ENCODE results near the gene UBE3B. TPM values are rescaled to one million over a fixed set of nuclear protein-coding genes. Genes with fewer than 3 reads are reported as not detected.

Gene UBE3B
- polyA plus RNA-seq, 1 donor (not counting 4 experiments of a cell fraction or from before 2014, with no cell fraction given) = 27.1 TPM

GRCh38 chr12:109510196-109510595 is 32.8 kb downstream of the UBE3B start:
- FAIRE-seq (no peak), DNase-seq (ENCODE audit: low read depth, low spot score) (no peak)
- no peak overlapping the region for H3K4me2 ChIP-seq (ENCODE audit: control insufficient read depth, extremely low read depth, insufficient read depth, low read depth, low read length)
- H3K27ac ChIP-seq (ENCODE audit: control insufficient read depth, insufficient read depth, low read length) = no peak overlapping the region
- H3K9me3 ChIP-seq (ENCODE audit: control insufficient read depth, low read depth, low read length) = no peaks in the 10 kb centered on the region
- dilution Hi-C loops (cut with MboI; ENCODE audit: extremely low pct_ligation_motif_present, low sequenced_read_pairs) = no loop called here
- no peak overlapping the region for H2AFZ ChIP-seq (ENCODE audit: control insufficient read depth, low read length)
- H3K9me1 ChIP-seq (ENCODE audit: control insufficient read depth, extremely low read depth, insufficient read depth, low read length) = no peaks in the 10 kb centered on the region
- H3K79me2 ChIP-seq (ENCODE audit: control insufficient read depth, insufficient read depth, low read length) = no peaks in the 10 kb centered on the region
- no peaks in the 10 kb centered on the region for H3K4me1 ChIP-seq (ENCODE audit: control insufficient read depth, extremely low read depth, insufficient read depth, low read length)
- H3K9ac ChIP-seq (ENCODE audit: control insufficient read depth, extremely low read depth, insufficient read depth, low read length) = no peak overlapping the region
- H4K20me1 ChIP-seq (ENCODE audit: control insufficient read depth, extremely low read depth, insufficient read depth, low read length) = no peaks in the 10 kb centered on the region
- H3K4me3 ChIP-seq (ENCODE audit: control insufficient read depth in 2 of 3, extremely low read depth in 1 of 3, insufficient read depth in 2 of 3, low read depth in 1 of 3, low read length in 3 of 3) = no peak overlapping the region
- H3K36me3 ChIP-seq (ENCODE audit: control insufficient read depth in 2 of 2, extremely low read depth in 1 of 2, insufficient read depth in 2 of 2, low read length in 2 of 2) = peaks cover 28 to 32% of the 10 kb centered on the region in 2 experiments
- no peaks in the 10 kb centered on the region for H3K27me3 ChIP-seq (ENCODE audit: control insufficient read depth, extremely low read depth, insufficient read depth, low read length)
- no peak for TF ChIP-seq CTCF (optimal IDR thresholded peaks at IDR 0.05 in 1 of 3, IDR thresholded peaks at IDR 0.05 in 1 of 3, conservative IDR thresholded peaks at IDR 0.05 in 1 of 3; ENCODE audit: extremely low read depth in 1 of 3, insufficient read depth in 2 of 3, low read length in 3 of 3)
- no peak for TF ChIP-seq EZH2 (IDR thresholded peaks at IDR 0.05; ENCODE audit: low read length)

- H3K4me3 ChIP-seq (ENCODE audit: control insufficient read depth in 2 of 3, extremely low read depth in 1 of 3, insufficient read depth in 2 of 3, low read depth in 1 of 3, low read length in 3 of 3) = no peak overlapping the region
- H3K4me2 ChIP-seq (ENCODE audit: control insufficient read depth, extremely low read depth, insufficient read depth, low read depth, low read length) = no peak overlapping the region
- dilution Hi-C loops (cut with MboI; ENCODE audit: extremely low pct_ligation_motif_present, low sequenced_read_pairs) = no loop called here
- DNase-seq (ENCODE audit: low read depth, low spot score) (no peak), FAIRE-seq (no peak)
- no peak overlapping the region for H3K27ac ChIP-seq (ENCODE audit: control insufficient read depth, insufficient read depth, low read length)
- H3K79me2 ChIP-seq (ENCODE audit: control insufficient read depth, insufficient read depth, low read length) = no peaks in the 10 kb centered on the region
- no peaks in the 10 kb centered on the region for H3K9me1 ChIP-seq (ENCODE audit: control insufficient read depth, extremely low read depth, insufficient read depth, low read length)
- H3K4me1 ChIP-seq (ENCODE audit: control insufficient read depth, extremely low read depth, insufficient read depth, low read length) = no peaks in the 10 kb centered on the region
- H3K36me3 ChIP-seq (ENCODE audit: control insufficient read depth in 2 of 2, extremely low read depth in 1 of 2, insufficient read depth in 2 of 2, low read length in 2 of 2) = peaks cover 26 to 32% of the 10 kb centered on the region in 2 experiments
- H3K9me3 ChIP-seq (ENCODE audit: control insufficient read depth, low read depth, low read length) = no peaks in the 10 kb centered on the region
- H2AFZ ChIP-seq (ENCODE audit: control insufficient read depth, low read length) = no peak overlapping the region
- no peak overlapping the region for H3K9ac ChIP-seq (ENCODE audit: control insufficient read depth, extremely low read depth, insufficient read depth, low read length)
- no peaks in the 10 kb centered on the region for H3K27me3 ChIP-seq (ENCODE audit: control insufficient read depth, extremely low read depth, insufficient read depth, low read length)
- H4K20me1 ChIP-seq (ENCODE audit: control insufficient read depth, extremely low read depth, insufficient read depth, low read length) = no peaks in the 10 kb centered on the region
- TF ChIP-seq CTCF (optimal IDR thresholded peaks at IDR 0.05 in 1 of 3, IDR thresholded peaks at IDR 0.05 in 1 of 3, conservative IDR thresholded peaks at IDR 0.05 in 1 of 3; ENCODE audit: extremely low read depth in 1 of 3, insufficient read depth in 2 of 3, low read length in 3 of 3) = no peak
- no peak for TF ChIP-seq EZH2 (IDR thresholded peaks at IDR 0.05; ENCODE audit: low read length)
Measured at GRCh38 chr12:109512608-109513007, 35.2 kb downstream of the UBE3B start.
